ENCODE data around the gene SND1. TPM values are rescaled to one million over a fixed set of nuclear protein-coding genes. Genes with fewer than 3 reads are reported as not detected.

SND1 gene
- total RNA-seq, 1 donor from 2014 or later = 85.9 TPM

DNA sequence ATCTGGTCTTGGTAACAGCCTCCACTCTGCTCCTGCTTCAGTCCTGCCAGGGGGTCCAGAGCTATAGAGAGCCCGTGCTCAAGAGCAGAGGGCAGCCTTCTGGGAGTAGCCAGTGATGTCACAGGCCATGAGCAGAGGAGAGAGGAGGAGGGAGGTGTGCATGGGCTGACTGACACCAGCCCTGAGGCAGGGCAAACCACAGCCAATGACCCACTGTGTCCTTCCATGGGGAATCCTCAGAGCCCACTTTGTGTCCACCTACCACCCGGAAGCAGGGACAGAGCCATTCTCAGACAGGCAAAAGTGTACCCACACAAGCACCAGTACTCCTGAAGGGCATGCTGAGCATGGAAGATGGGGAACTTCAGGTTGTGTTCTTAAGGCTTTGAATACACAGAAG lies 34.0 kb upstream of the SND1 start, which contains the start of gene PAX4:
TSS of gene PAX4 (minus strand) at position 101 of the 400 bp plus-strand sequence. CDS start 2,214 bp downstream, outside the sequence.
- Histone ChIP-seq H3K4me1 (no peaks in the 10 kb centered on the region), H3K36me3 (no peaks in the 10 kb centered on the region), H3K9me3 (no peaks in the 10 kb centered on the region), H3K27ac (no peak within 1 kb of the TSS), H3K4me3 (no peak within 1 kb of the TSS), H3K27me3 (no peaks in the 10 kb centered on the region)
- TF ChIP-seq POLR2AphosphoS5 (IDR thresholded peaks at IDR 0.05; ENCODE audit: insufficient read depth in 1 of 2, low read depth in 1 of 2) = no peak
- TF ChIP-seq, protein P1, sequence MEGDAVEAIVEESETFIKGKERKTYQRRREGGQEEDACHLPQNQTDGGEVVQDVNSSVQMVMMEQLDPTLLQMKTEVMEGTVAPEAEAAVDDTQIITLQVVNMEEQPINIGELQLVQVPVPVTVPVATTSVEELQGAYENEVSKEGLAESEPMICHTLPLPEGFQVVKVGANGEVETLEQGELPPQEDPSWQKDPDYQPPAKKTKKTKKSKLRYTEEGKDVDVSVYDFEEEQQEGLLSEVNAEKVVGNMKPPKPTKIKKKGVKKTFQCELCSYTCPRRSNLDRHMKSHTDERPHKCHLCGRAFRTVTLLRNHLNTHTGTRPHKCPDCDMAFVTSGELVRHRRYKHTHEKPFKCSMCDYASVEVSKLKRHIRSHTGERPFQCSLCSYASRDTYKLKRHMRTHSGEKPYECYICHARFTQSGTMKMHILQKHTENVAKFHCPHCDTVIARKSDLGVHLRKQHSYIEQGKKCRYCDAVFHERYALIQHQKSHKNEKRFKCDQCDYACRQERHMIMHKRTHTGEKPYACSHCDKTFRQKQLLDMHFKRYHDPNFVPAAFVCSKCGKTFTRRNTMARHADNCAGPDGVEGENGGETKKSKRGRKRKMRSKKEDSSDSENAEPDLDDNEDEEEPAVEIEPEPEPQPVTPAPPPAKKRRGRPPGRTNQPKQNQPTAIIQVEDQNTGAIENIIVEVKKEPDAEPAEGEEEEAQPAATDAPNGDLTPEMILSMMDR (IDR thresholded peaks at IDR 0.05) = no peak
- no peak for TF ChIP-seq POLR2A (IDR thresholded peaks at IDR 0.05)
- no peak for DNase-seq (ENCODE audit: extremely low spot score in 2 of 2)
- intact Hi-C loops (cut with DNase I) = no loop called here

DNA sequence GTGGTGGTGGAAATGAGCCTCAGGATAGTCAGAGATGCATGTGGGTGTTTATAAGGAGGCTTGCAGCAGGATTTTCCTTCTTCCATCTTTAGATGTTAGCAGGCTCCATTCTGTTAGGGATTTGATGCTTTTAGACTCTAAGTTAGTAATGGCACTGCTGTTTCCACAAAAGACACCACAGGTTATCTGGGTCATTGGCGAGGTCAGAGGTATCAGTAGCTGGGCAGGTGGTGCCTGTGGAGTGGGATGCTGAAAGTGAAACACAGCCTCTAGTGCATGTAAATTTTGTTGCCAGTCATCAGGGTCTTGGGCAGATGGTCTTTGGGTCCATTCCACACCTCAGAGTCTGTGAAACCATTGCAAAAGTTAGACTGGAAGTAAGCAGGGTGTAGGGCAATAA lies 33.2 kb upstream of the SND1 start:
- Histone ChIP-seq H3K27ac (no peak overlapping the region), H3K4me3 (no peak overlapping the region), H3K36me3 (no peaks in the 10 kb centered on the region), H3K27me3 (no peaks in the 10 kb centered on the region), H3K9me3 (no peaks in the 10 kb centered on the region), H3K4me1 (no peaks in the 10 kb centered on the region)
- intact Hi-C loops (cut with DNase I) = no loop called here
- DNase-seq (ENCODE audit: extremely low spot score in 2 of 2) = no peak
- TF ChIP-seq POLR2AphosphoS5 (IDR thresholded peaks at IDR 0.05; ENCODE audit: insufficient read depth in 1 of 2, low read depth in 1 of 2) (no peak), POLR2A (IDR thresholded peaks at IDR 0.05) (no peak)
- TF ChIP-seq, protein P1 (IDR thresholded peaks at IDR 0.05) = no peak

DNA sequence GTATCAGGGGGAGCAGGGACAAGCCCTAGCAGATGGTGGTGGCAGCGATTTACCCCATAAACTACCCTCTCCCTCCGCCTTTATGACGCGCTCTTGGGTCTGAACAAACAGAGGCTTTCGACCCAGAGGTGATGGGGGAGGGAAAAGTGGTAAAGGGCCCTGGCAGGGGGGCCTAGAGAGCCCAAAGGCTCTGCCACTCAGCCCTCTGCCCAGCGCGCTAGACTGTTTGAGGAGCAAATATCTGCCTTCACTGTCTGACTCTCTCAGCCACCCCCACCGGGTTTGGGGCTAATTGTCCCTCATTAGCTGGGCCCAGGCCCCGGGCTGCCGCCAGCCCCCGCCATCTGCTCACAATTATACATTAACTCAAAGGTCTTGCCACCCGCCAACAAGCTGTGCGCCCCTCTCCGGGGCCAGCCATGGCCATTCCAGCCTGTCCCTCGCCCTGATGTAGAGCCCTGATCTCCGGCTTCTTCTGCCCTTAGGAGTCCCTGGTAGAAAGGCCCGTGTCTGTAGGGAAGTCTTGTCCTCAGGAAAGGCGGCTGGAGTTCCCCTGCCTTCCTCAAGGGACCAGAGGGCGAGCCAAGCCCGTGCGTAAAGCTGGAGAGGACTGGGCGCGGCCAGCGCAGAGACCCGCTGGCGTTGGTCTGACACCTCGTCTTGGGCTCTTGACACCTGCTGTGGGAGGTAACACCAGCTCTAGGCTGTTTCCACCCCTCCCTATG lies 32.2 kb upstream of the SND1 start:
- H3K4me1 ChIP-seq = no peaks in the 10 kb centered on the region
- no peaks in the 10 kb centered on the region for H3K9me3 ChIP-seq
- no peaks in the 10 kb centered on the region for H3K36me3 ChIP-seq
- intact Hi-C loops (cut with DNase I) = no loop called here
- no peak for DNase-seq (ENCODE audit: extremely low spot score in 2 of 2)
- H3K27ac ChIP-seq = no peak overlapping the region
- no peaks in the 10 kb centered on the region for H3K27me3 ChIP-seq
- H3K4me3 ChIP-seq = no peak overlapping the region
- no peak for TF ChIP-seq POLR2A (IDR thresholded peaks at IDR 0.05)
- no peak for TF ChIP-seq POLR2AphosphoS5 (IDR thresholded peaks at IDR 0.05; ENCODE audit: insufficient read depth in 1 of 2, low read depth in 1 of 2)
- TF ChIP-seq, protein P1 (IDR thresholded peaks at IDR 0.05) = no peak

DNA sequence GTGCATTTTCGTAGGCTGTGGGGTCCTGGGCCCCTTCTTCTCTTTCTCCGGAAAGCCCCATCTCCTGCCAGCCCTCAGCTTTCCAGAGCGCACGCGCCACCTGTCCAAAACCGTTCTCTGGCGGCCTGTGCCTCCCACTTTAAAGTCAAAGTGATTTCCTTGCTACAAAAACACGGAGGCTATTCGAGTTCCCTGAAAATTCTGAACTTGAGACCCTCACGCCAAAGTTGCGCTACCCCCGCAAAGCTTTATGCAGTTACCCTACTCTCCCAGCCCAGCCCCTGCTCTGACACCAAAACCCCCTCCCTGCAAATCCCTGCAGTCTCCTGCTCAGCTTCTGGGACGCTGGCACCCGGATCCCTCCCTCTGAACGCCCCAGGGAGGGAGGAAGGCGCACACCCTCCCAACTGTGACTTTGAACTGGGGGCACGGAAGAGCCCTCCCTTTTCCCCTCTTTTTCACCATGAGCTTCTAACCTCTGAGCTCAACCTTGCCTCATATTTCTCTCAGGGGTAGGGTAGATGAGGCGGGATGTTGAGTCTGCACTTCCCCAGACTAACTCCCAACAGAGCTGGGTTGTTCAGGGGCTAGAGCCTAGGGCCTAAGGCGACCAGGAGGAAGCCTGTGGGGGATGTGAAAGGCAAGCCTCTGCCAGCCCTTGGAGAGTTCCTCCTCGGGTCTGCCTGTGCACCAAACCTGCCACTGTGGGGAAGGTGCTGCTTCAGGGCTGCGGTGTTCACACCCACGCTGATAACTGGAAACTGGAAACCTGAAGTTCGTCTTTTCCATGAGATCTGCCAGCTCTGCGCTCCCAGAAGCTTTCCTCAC lies 31.4 kb upstream of the SND1 start:
- no peak overlapping the region for H3K27ac ChIP-seq
- TF ChIP-seq POLR2A (IDR thresholded peaks at IDR 0.05) = no peak
- TF ChIP-seq, protein P1 (IDR thresholded peaks at IDR 0.05) = no peak
- TF ChIP-seq POLR2AphosphoS5 (IDR thresholded peaks at IDR 0.05; ENCODE audit: insufficient read depth in 1 of 2, low read depth in 1 of 2) = no peak
- H3K9me3 ChIP-seq = no peaks in the 10 kb centered on the region
- intact Hi-C loops (cut with DNase I) = no loop called here
- H3K27me3 ChIP-seq = no peaks in the 10 kb centered on the region
- DNase-seq (ENCODE audit: extremely low spot score in 2 of 2) = no peak
- no peaks in the 10 kb centered on the region for H3K4me1 ChIP-seq
- H3K36me3 ChIP-seq = no peaks in the 10 kb centered on the region
- no peak overlapping the region for H3K4me3 ChIP-seq

Data from vagina (tissue), 2 donors.